Mesenchymal stem cell (in vitro differentiated cells and primary cell): ENCODE results near the gene CACNA1C.
"Not testable (repeated sequence)": the region's sequence is repeated elsewhere in the genome, so short reads cannot be mapped to it uniquely, and the experiment has no call there.

ENCODE experiments used
- DNase-seq: peaks from one replicate; pipeline ENCODE4 v3.0.0-alpha.2; 2013
- H2AFZ ChIP-seq: one replicate; pipeline ENCODE4 v1.6.1; 2013; ENCODE audit warnings: low read depth, mild to moderate bottlenecking, control low read depth, inconsistent platforms, low read length, moderate library complexity
- H2AK5ac ChIP-seq: 2 replicates; pipeline ENCODE4 v1.6.1; 2013; ENCODE audit warnings: low read length, moderate library complexity, mild to moderate bottlenecking, inconsistent platforms; ENCODE audit not compliant: severe bottlenecking
- H2BK120ac ChIP-seq: one replicate; pipeline ENCODE4 v1.6.1; 2013; ENCODE audit warnings: low read depth, mild to moderate bottlenecking, inconsistent platforms, low read length, moderate library complexity
- H2BK12ac ChIP-seq, 2 experiments: one replicate each; pipeline ENCODE4 v1.6.1; 2013; ENCODE audit warnings: inconsistent platforms in 2 of 2, low read length in 2 of 2, mild to moderate bottlenecking in 2 of 2, moderate library complexity in 2 of 2, control low read depth in 1 of 2
- H2BK15ac ChIP-seq: one replicate; pipeline ENCODE4 v1.6.1; 2013; ENCODE audit warnings: mild to moderate bottlenecking, low read depth, inconsistent platforms; ENCODE audit not compliant: poor library complexity, severe bottlenecking
- H2BK5ac ChIP-seq: 2 replicates; pipeline ENCODE4 v1.6.1; 2013; ENCODE audit warnings: low read depth, mild to moderate bottlenecking, low read length, control low read depth, inconsistent platforms; ENCODE audit not compliant: poor library complexity, severe bottlenecking
- H3K14ac ChIP-seq, 2 experiments: one replicate each; pipeline ENCODE4 v1.6.1; 2013; ENCODE audit warnings: inconsistent platforms in 2 of 2, low read length in 2 of 2, control low read depth in 1 of 2, mild to moderate bottlenecking in 1 of 2, moderate library complexity in 1 of 2
- H3K18ac ChIP-seq, 2 experiments: one replicate each; pipeline ENCODE4 v1.6.1; 2013; ENCODE audit warnings: inconsistent platforms in 2 of 2, low read length in 2 of 2, control low read depth in 1 of 2, low read depth in 1 of 2, mild to moderate bottlenecking in 1 of 2
- H3K23ac ChIP-seq, 2 experiments: one replicate each; pipeline ENCODE4 v1.6.1; 2013; ENCODE audit warnings: inconsistent platforms in 2 of 2, low read length in 2 of 2, mild to moderate bottlenecking in 2 of 2, moderate library complexity in 2 of 2, control low read depth in 1 of 2
- H3K27ac ChIP-seq: 2 replicates; pipeline ENCODE4 v1.5.1; 2013; ENCODE audit warnings: mild to moderate bottlenecking, moderate library complexity, low read length, control low read depth, inconsistent platforms; ENCODE audit not compliant: poor library complexity, severe bottlenecking
- H3K27me3 ChIP-seq, 2 experiments: 2 replicates each; pipeline versions ENCODE4 v1.6.1 to v1.7.0; 2013; ENCODE audit warnings: low read length in 2 of 2, mild to moderate bottlenecking in 2 of 2, moderate library complexity in 2 of 2, control low read depth in 1 of 2, inconsistent platforms in 1 of 2; ENCODE audit not compliant: control insufficient read depth in 1 of 2, insufficient read depth in 1 of 2
- H3K36me3 ChIP-seq, 2 experiments: 2 replicates each; pipeline versions ENCODE4 v1.6.1 to v1.7.0; 2013; ENCODE audit warnings: low read length in 2 of 2, control low read depth in 1 of 2, inconsistent platforms in 1 of 2, low read depth in 1 of 2, mild to moderate bottlenecking in 1 of 2; ENCODE audit not compliant: insufficient read depth in 2 of 2, control insufficient read depth in 1 of 2
- H3K4ac ChIP-seq, 2 experiments: one replicate each; pipeline ENCODE4 v1.6.1; 2013; ENCODE audit warnings: inconsistent platforms in 2 of 2, low read length in 2 of 2, mild to moderate bottlenecking in 2 of 2, moderate library complexity in 2 of 2, control low read depth in 1 of 2, low read depth in 1 of 2
- H3K4me1 ChIP-seq: 2 replicates; pipeline ENCODE4 v1.6.1; 2013; ENCODE audit warnings: low read depth, low read length, control low read depth; ENCODE audit not compliant: control insufficient read depth, insufficient read depth
- H3K4me2 ChIP-seq: 2 replicates; pipeline ENCODE4 v1.6.1; 2013; ENCODE audit warnings: low read length, mild to moderate bottlenecking, inconsistent platforms; ENCODE audit not compliant: poor library complexity, severe bottlenecking
- H3K4me3 ChIP-seq, 2 experiments: 2 replicates each; pipeline versions ENCODE4 v1.5.1 to v1.7.0; 2013; ENCODE audit warnings: low read length in 2 of 2, mild to moderate bottlenecking in 2 of 2, control low read depth in 1 of 2, low read depth in 1 of 2; ENCODE audit not compliant: insufficient read depth in 1 of 2
- H3K79me1 ChIP-seq: replicated peaks from 2 replicates; pipeline ENCODE4 v1.6.1; 2013; ENCODE audit warnings: mild to moderate bottlenecking, control low read depth, low read length, inconsistent platforms; ENCODE audit not compliant: poor library complexity, severe bottlenecking
- H3K9ac ChIP-seq: 2 replicates; pipeline ENCODE4 v1.7.0; 2013; ENCODE audit warnings: mild to moderate bottlenecking, low read length, moderate library complexity
- H3K9me3 ChIP-seq: 2 replicates; pipeline ENCODE4 v1.7.0; 2013; ENCODE audit warnings: mild to moderate bottlenecking, low read length; ENCODE audit not compliant: control insufficient read depth
- H4K8ac ChIP-seq: one replicate; pipeline ENCODE4 v1.6.1; 2013; ENCODE audit warnings: inconsistent platforms, mild to moderate bottlenecking, low read length, moderate library complexity
- H4K91ac ChIP-seq: one replicate; pipeline ENCODE4 v1.6.1; 2013; ENCODE audit warnings: mild to moderate bottlenecking, low read length, inconsistent platforms
- WGBS: methylation state at CpG from one replicate; pipeline ENCODE4 v1.1.7; 2013; ENCODE audit warnings: mixed read lengths; 5-methylcytosine and 5-hydroxymethylcytosine counted together

Gene CACNA1C

GRCh38 chr12:2102736-2103135 is 49.9 kb downstream of the CACNA1C start:
- not testable (repeated sequence) for H3K4me3 ChIP-seq, H3K9ac ChIP-seq, H3K23ac ChIP-seq, H3K4ac ChIP-seq, H3K4me1 ChIP-seq, H3K9me3 ChIP-seq, H2BK15ac ChIP-seq, H2AFZ ChIP-seq, H2AK5ac ChIP-seq, H4K8ac ChIP-seq, H3K4me2 ChIP-seq, H3K79me1 ChIP-seq, DNase-seq, H2BK5ac ChIP-seq, H3K27ac ChIP-seq, H2BK12ac ChIP-seq, H3K36me3 ChIP-seq, H3K18ac ChIP-seq, H3K27me3 ChIP-seq, H3K14ac ChIP-seq, H2BK120ac ChIP-seq, H4K91ac ChIP-seq
- WGBS: 92% methylated on average over 5 of the region's 5 CpGs

- 84% methylated on average over 8 of the region's 17 CpGs for WGBS
- not testable (repeated sequence) for H3K18ac ChIP-seq, H4K8ac ChIP-seq, H3K4me2 ChIP-seq, H3K27ac ChIP-seq, H2AFZ ChIP-seq, H2BK15ac ChIP-seq, H3K9ac ChIP-seq, H3K9me3 ChIP-seq, H3K36me3 ChIP-seq, H3K14ac ChIP-seq, H3K79me1 ChIP-seq, DNase-seq, H2BK120ac ChIP-seq, H2AK5ac ChIP-seq, H3K4me1 ChIP-seq, H3K23ac ChIP-seq, H3K27me3 ChIP-seq, H2BK5ac ChIP-seq, H4K91ac ChIP-seq, H2BK12ac ChIP-seq, H3K4me3 ChIP-seq, H3K4ac ChIP-seq
Measured at GRCh38 chr12:2105387-2105786, 52.6 kb downstream of the CACNA1C start.

DNA sequence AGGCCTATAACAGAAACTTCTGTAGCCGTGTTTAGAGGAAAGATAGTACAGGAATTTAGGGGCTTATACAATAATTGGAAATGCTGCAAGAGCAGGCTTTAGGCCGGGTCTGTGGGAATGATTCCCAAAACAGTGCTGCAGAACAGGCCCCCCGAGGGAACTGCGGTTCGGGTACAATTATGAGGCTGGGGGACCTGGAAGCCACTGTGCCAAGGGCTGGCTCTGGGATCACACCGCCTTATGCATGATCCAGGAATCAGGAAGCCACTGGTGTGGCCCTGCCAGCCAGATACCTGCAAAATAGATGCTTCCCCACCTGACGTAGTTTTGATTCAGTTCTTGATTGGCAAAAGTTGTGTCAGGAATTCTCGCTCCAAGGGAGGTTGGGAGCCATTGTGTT is 55.4 kb downstream of the CACNA1C start:
- no peak overlapping the region for H3K4ac ChIP-seq
- H3K4me3 ChIP-seq: no peak overlapping the region
- no peak for DNase-seq
- 87% methylated on average over 8 of the region's 8 CpGs for WGBS
- no peak overlapping the region for H3K23ac ChIP-seq
- no peak overlapping the region for H3K27ac ChIP-seq
- no peak overlapping the region for H3K18ac ChIP-seq
- no peak overlapping the region for H3K9ac ChIP-seq
- no peak overlapping the region for H2BK120ac ChIP-seq
- H2BK5ac ChIP-seq: no peak overlapping the region
- H3K36me3 ChIP-seq: no peaks in the 10 kb centered on the region
- H3K4me1 ChIP-seq: no peaks in the 10 kb centered on the region
- no peak overlapping the region for H3K4me2 ChIP-seq
- H4K8ac ChIP-seq: no peak overlapping the region
- no peak overlapping the region for H2BK15ac ChIP-seq
- no peak overlapping the region for H3K14ac ChIP-seq
- H3K9me3 ChIP-seq: no peaks in the 10 kb centered on the region
- no peak overlapping the region for H2AFZ ChIP-seq
- peaks cover 0 to 9% of the 10 kb centered on the region in 2 experiments for H3K27me3 ChIP-seq
- H2BK12ac ChIP-seq: no peak overlapping the region
- no peak overlapping the region for H4K91ac ChIP-seq
- H2AK5ac ChIP-seq: no peak overlapping the region
- no peaks in the 10 kb centered on the region for H3K79me1 ChIP-seq

GRCh38 chr12:2108975-2109671 is 56.3 kb downstream of the CACNA1C start:
- no peak overlapping the region for H4K91ac ChIP-seq
- no peak for DNase-seq
- no peak overlapping the region for H3K23ac ChIP-seq
- no peak overlapping the region for H2BK5ac ChIP-seq
- H3K4me3 ChIP-seq: no peak overlapping the region
- H3K4me2 ChIP-seq: no peak overlapping the region
- no peak overlapping the region for H2BK120ac ChIP-seq
- no peaks in the 10 kb centered on the region for H3K9me3 ChIP-seq
- no peak overlapping the region for H3K9ac ChIP-seq
- H2BK15ac ChIP-seq: no peak overlapping the region
- H2AFZ ChIP-seq: no peak overlapping the region
- no peak overlapping the region for H2BK12ac ChIP-seq
- no peaks in the 10 kb centered on the region for H3K79me1 ChIP-seq
- no peak overlapping the region for H3K4ac ChIP-seq
- H3K18ac ChIP-seq: no peak overlapping the region
- H3K14ac ChIP-seq: no peak overlapping the region
- no peak overlapping the region for H2AK5ac ChIP-seq
- no peak overlapping the region for H4K8ac ChIP-seq
- no peaks in the 10 kb centered on the region for H3K4me1 ChIP-seq
- H3K27ac ChIP-seq: no peak overlapping the region
- 91% methylated on average over 9 of the region's 10 CpGs for WGBS
- H3K36me3 ChIP-seq: no peaks in the 10 kb centered on the region
- peaks cover 0 to 9% of the 10 kb centered on the region in 2 experiments for H3K27me3 ChIP-seq
